OCI-LY1 (cell line): ENCODE data around the gene USP34.

Source experiments
- H2AFZ ChIP-seq: fragments of 200-600 bp; sonication (generic), shearing (Covaris generic); 2 replicates; pipeline ENCODE4 v1.6.0; 2014; ENCODE audit warnings: antibody characterized with exemption, mild to moderate bottlenecking, low read length
- H3F3A ChIP-seq: fragments of 200-600 bp; sonication (generic), shearing (Covaris generic); 2 replicates; pipeline ENCODE4 v1.6.0; 2014; ENCODE audit warnings: mild to moderate bottlenecking, antibody characterized with exemption, low read length, moderate library complexity; ENCODE audit not compliant: insufficient read depth
- H3K27ac ChIP-seq: fragments of 200-600 bp; sonication (generic); 2 replicates; pipeline ENCODE4 v1.5.1; 2014; ENCODE audit warnings: low read length, mixed run types, mild to moderate bottlenecking, low read depth; ENCODE audit not compliant: poor library complexity, severe bottlenecking
- H3K27me3 ChIP-seq: fragments of 200-600 bp; sonication (generic); 2 replicates; pipeline ENCODE4 v1.6.0; 2014; ENCODE audit warnings: antibody characterized with exemption, mild to moderate bottlenecking, low read length, moderate library complexity; ENCODE audit not compliant: insufficient read depth
- H3K36me3 ChIP-seq: fragments of 200-600 bp; sonication (generic); 2 replicates; pipeline ENCODE4 v1.6.1; 2014; ENCODE audit warnings: mild to moderate bottlenecking, antibody characterized with exemption, low read length, moderate library complexity, mixed read lengths; ENCODE audit not compliant: insufficient read depth
- H3K4me1 ChIP-seq: fragments of 200-600 bp; sonication (generic); 2 replicates; pipeline ENCODE4 v1.5.1; 2014; ENCODE audit warnings: mild to moderate bottlenecking, low read length, moderate library complexity; ENCODE audit not compliant: insufficient read depth, severe bottlenecking
- H3K4me2 ChIP-seq: fragments of 200-600 bp; sonication (generic), shearing (Covaris generic); 2 replicates; pipeline ENCODE4 v1.6.1; 2014; ENCODE audit warnings: low read length
- H3K4me3 ChIP-seq: fragments of 200-600 bp; sonication (generic); 2 replicates; pipeline ENCODE4 v1.5.1; 2014; ENCODE audit warnings: low read length, low read depth, mild to moderate bottlenecking, mixed read lengths; ENCODE audit not compliant: poor library complexity, severe bottlenecking
- H3K79me2 ChIP-seq: fragments of 200-600 bp; shearing (Covaris generic); 2 replicates; pipeline ENCODE4 v1.6.1; 2016; ENCODE audit warnings: mixed run types, low read length, mixed read lengths; ENCODE audit not compliant: insufficient read depth
- H3K9ac ChIP-seq: fragments of 200-600 bp; sonication (generic), shearing (Covaris generic); 2 replicates; pipeline ENCODE4 v1.6.1; 2014; ENCODE audit warnings: mild to moderate bottlenecking, low read length, mixed read lengths
- H3K9me2 ChIP-seq: fragments of 200-600 bp; sonication (generic), shearing (Covaris generic); 2 replicates; pipeline ENCODE4 v1.6.1; 2014; ENCODE audit warnings: low read depth, mild to moderate bottlenecking, low read length, mixed read lengths
- H3K9me3 ChIP-seq: fragments of 200-600 bp; shearing (Covaris generic); 2 replicates; pipeline ENCODE4 v1.6.1; 2014; ENCODE audit warnings: low read length, mixed read lengths
- H4K20me1 ChIP-seq: fragments of 200-600 bp; sonication (generic), shearing (Covaris generic); 2 replicates; pipeline ENCODE4 v1.6.0; 2016; ENCODE audit warnings: mild to moderate bottlenecking, low read length; ENCODE audit not compliant: insufficient read depth
- EZH2 ChIP-seq: fragments of 200-600 bp; sonication (generic), shearing (Covaris generic); IDR thresholded peaks from 2 replicates; pipeline ENCODE4 v1.8.0; 2017; ENCODE audit warnings: borderline replicate concordance, mixed run types, mild to moderate bottlenecking, antibody characterized with exemption, low read length, moderate library complexity, mixed read lengths
- TF ChIP-seq, protein P1 (sequence below): fragments of 200-600 bp; sonication (generic), shearing (Covaris generic); IDR thresholded peaks from 2 replicates; pipeline ENCODE4 v1.5.1; 2017; ENCODE audit warnings: mild to moderate bottlenecking, antibody characterized with exemption, low read length, moderate library complexity, mixed read lengths

The USP34 gene

GRCh38 chr2:61255580-61256437, 215.1 kb downstream of the USP34 start:
- Histone ChIP-seq H3K9me2 (no peaks in the 10 kb centered on the region), H3K36me3 (peaks cover 79% of the 10 kb centered on the region), H3F3A (no peaks in the 10 kb centered on the region), H3K4me2 (no peak overlapping the region), H3K79me2 (no peaks in the 10 kb centered on the region), H3K9me3 (no peaks in the 10 kb centered on the region), H3K9ac (no peak overlapping the region), H3K4me1 (no peaks in the 10 kb centered on the region), H3K27ac (no peak overlapping the region), H4K20me1 (no peaks in the 10 kb centered on the region), H3K4me3 (no peak overlapping the region), H2AFZ (no peak overlapping the region), H3K27me3 (no peaks in the 10 kb centered on the region)
- no peak for TF ChIP-seq EZH2
- TF ChIP-seq, protein P1, sequence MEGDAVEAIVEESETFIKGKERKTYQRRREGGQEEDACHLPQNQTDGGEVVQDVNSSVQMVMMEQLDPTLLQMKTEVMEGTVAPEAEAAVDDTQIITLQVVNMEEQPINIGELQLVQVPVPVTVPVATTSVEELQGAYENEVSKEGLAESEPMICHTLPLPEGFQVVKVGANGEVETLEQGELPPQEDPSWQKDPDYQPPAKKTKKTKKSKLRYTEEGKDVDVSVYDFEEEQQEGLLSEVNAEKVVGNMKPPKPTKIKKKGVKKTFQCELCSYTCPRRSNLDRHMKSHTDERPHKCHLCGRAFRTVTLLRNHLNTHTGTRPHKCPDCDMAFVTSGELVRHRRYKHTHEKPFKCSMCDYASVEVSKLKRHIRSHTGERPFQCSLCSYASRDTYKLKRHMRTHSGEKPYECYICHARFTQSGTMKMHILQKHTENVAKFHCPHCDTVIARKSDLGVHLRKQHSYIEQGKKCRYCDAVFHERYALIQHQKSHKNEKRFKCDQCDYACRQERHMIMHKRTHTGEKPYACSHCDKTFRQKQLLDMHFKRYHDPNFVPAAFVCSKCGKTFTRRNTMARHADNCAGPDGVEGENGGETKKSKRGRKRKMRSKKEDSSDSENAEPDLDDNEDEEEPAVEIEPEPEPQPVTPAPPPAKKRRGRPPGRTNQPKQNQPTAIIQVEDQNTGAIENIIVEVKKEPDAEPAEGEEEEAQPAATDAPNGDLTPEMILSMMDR = no peak

DNA sequence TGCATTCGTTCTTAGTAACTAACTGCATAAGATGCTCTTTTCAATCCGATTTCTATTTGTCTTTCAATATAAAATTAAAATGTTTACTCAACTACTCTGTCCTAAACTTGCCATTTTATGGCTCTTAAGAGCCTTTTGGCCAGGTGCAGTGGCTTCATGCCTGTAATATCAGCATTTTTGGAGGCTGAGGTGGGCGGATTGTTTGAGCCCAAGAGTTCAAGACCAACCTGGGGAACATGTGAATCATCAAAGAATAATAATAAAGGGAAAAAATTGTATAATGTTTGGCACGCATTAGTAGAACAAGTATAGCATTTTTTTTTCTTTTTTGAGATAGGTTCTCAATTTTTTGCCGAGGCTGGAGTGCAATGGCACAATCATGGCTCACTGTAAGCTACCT, 216.4 kb downstream of the USP34 start:
- Histone ChIP-seq H3K9me3 (no peaks in the 10 kb centered on the region), H3K4me2 (no peak overlapping the region), H3K9me2 (no peaks in the 10 kb centered on the region), H4K20me1 (no peaks in the 10 kb centered on the region), H3K4me3 (no peak overlapping the region), H3K27me3 (no peaks in the 10 kb centered on the region), H3K4me1 (no peaks in the 10 kb centered on the region), H3K9ac (no peak overlapping the region), H3K36me3 (peaks cover 84% of the 10 kb centered on the region), H3F3A (no peaks in the 10 kb centered on the region), H2AFZ (no peak overlapping the region), H3K27ac (no peak overlapping the region), H3K79me2 (no peaks in the 10 kb centered on the region)
- TF ChIP-seq EZH2 = no peak
- TF ChIP-seq, protein P1 = no peak

DNA sequence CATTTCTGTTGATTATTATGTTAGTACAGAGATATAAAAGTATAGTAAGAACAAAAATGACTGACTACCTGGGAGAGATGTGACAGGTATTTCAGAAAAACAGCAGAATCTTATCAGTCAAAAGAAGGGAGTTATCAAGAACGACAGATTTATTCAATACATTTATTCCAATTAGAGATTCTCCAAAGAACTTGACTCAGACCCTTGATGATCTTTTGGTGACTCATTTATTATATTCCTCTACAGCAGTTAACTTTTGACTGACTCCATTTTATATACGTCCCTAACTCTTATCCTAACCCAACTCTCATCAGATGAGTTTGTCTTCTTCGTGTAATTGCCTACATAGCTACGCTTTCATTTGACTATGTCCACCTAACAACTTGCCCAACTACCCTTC, 217.8 kb downstream of the USP34 start:
- Histone ChIP-seq H3K9me3 (no peaks in the 10 kb centered on the region), H3K4me3 (no peak overlapping the region), H3K9ac (no peak overlapping the region), H3K9me2 (no peaks in the 10 kb centered on the region), H3K27me3 (no peaks in the 10 kb centered on the region), H3K79me2 (no peaks in the 10 kb centered on the region), H2AFZ (no peak overlapping the region), H4K20me1 (no peaks in the 10 kb centered on the region), H3K4me2 (no peak overlapping the region), H3K36me3 (peaks cover 82% of the 10 kb centered on the region), H3K4me1 (no peaks in the 10 kb centered on the region), H3K27ac (no peak overlapping the region), H3F3A (no peaks in the 10 kb centered on the region)
- TF ChIP-seq EZH2 = no peak
- TF ChIP-seq, protein P1 = no peak
